Gastrocnemius medialis (tissue), 4 donors: ENCODE data around the gene KRTAP29-1.

Source experiments
- CTCF ChIP-seq, 5 experiments: fragments of 450-650 bp in 3 of 5; fragments of 200-600 bp in 2 of 5; sonication (generic) in 2 of 5; IDR thresholded peaks in 4 of 5; conservative IDR thresholded peaks in 1 of 5; 1 replicate in 4 of 5; 2 replicates in 1 of 5; pipeline ENCODE4 v1.5.1; 2016 to 2019; ENCODE audit warnings: antibody characterized with exemption in 5 of 5, mild to moderate bottlenecking in 3 of 5, moderate library complexity in 3 of 5
- POLR2A ChIP-seq, 2 donors: fragments of 450-650 bp; IDR thresholded peaks; one replicate each; pipeline ENCODE4 v1.6.1; 2017; ENCODE audit warnings: antibody characterized with exemption in 2 of 2, mild to moderate bottlenecking in 2 of 2, moderate library complexity in 2 of 2

DNA sequence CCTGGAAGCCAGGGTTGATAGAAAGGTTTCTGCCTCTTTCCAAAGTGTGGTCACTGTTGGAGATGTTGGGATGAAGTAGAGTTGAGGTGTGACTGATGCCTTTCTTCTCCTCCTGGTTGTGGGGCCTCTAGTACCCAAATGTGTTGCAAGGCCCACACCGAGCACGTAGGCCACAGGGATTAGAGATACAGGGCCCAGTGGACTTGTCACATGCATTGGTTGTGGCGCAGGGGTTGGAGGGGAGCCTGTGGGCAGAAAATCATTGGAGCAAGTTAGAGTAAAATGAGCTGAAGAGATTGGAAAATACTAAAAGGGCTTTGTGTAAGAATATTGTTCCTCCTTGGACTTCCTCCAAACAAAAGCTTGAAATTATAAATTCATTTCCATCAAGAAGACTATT is 43.3 kb upstream of the KRTAP29-1 start:
- TF ChIP-seq CTCF (IDR thresholded peaks at IDR 0.05 in 4 of 5, conservative IDR thresholded peaks at IDR 0.05 in 1 of 5) (no peak), POLR2A (IDR thresholded peaks at IDR 0.05) (no peak)
